Activated B cell treated with CpG ODN at 0.5 μM for 24 hours (primary cell): Measurements from ENCODE around the gene MTMR11. TPM values are rescaled to one million over a fixed set of nuclear protein-coding genes. Genes with fewer than 3 reads are reported as not detected.
"Not testable (repeated sequence)": the region's sequence is repeated elsewhere in the genome, so short reads cannot be mapped to it uniquely, and the experiment has no call there.

Source experiments
- ATAC-seq: fragments of 200-7000 bp; cut with Tn5 transposase; one replicate; pipeline ENCODE4 v1.10.0; 2021; ENCODE audit warnings: low read depth, mild to moderate bottlenecking, moderate library complexity
- CTCF ChIA-PET: fragments of 350-600 bp; sonication (Branson Sonifier 250); formaldehyde crosslinking; loops from one replicate; lab custom pipeline; 2021; ENCODE audit warnings: antibody characterized with exemption; lab: Charles Lee
- POLR2A ChIA-PET: fragments of 350-600 bp; sonication (Branson Sonifier 250); formaldehyde crosslinking; loops from one replicate; lab custom pipeline; 2021; ENCODE audit warnings: antibody characterized with exemption; lab: Charles Lee
- DNase-seq: peaks from one replicate; pipeline ENCODE4 v3.0.0; 2022
- H3K27ac Mint-ChIP-seq: one replicate; pipeline ENCODE4 v1.8.0; 2020; ENCODE audit warnings: mixed read lengths
- H3K27me3 Mint-ChIP-seq: one replicate; pipeline ENCODE4 v1.8.0; 2021; ENCODE audit warnings: mixed read lengths
- H3K36me3 Mint-ChIP-seq: one replicate; pipeline ENCODE4 v1.8.0; 2021; ENCODE audit warnings: low read depth, mixed read lengths
- H3K4me1 Mint-ChIP-seq: one replicate; pipeline ENCODE4 v1.8.0; 2021; ENCODE audit warnings: mixed read lengths
- H3K4me3 Mint-ChIP-seq: one replicate; pipeline ENCODE4 v1.8.0; 2020; ENCODE audit warnings: mild to moderate bottlenecking, mixed read lengths
- H3K9me3 Mint-ChIP-seq: one replicate; pipeline ENCODE4 v1.8.0; 2020; ENCODE audit warnings: mixed read lengths
- intact Hi-C: fragments of 100-400 bp; cut with micrococcal nuclease; formaldehyde crosslinking; loops from one replicate; pipeline ENCODE4 v1.15.1; 2024
- total RNA-seq: library from RNA; stranded (reverse); gene quantifications from 2 replicates; pipeline ENCODE4 v1.2.3, GENCODE V29; 2022
- TF ChIP-seq, protein P1 (sequence below): fragments of 200-600 bp; IDR thresholded peaks from one replicate; pipeline ENCODE4 v1.8.0; 2022; ENCODE audit warnings: antibody characterized with exemption, mild to moderate bottlenecking

The MTMR11 gene
- total RNA-seq, 1 donor from 2014 or later, result not detected

DNA sequence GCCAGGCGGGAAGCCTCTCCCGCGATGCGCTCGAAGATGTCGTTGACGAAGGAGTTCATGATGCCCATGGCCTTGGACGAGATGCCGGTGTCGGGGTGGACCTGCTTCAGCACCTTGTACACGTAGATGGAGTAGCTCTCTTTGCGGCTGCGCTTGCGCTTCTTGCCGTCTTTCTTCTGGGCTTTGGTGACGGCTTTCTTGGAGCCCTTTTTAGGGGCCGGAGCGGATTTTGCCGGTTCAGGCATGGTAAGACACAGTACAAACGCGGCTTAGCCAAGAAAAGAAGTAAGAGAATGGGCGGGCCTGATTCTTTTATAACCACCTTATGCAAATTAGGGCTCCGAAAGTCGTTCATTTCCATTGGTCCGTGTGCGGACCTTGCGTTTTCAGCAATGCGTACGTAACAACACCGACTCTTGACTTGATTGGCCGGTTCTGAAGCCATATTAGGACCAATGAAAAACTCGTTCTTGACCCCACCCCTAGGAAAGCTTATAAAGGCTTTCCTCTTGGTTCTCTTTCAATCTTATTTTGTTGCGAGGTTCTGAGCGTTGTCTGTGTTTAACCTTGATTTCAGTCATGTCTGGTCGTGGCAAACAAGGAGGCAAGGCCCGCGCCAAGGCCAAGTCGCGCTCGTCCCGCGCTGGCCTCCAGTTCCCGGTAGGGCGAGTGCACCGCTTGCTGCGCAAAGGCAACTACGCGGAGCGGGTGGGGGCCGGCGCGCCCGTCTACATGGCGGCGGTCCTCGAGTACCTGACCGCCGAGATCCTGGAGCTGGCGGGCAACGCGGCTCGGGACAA is 50.1 kb downstream of the MTMR11 start:
- Mint-ChIP-seq H3K36me3 (peaks cover 2% of the 10 kb centered on the region), H3K27me3 (no peaks in the 10 kb centered on the region), H3K4me3 (no peak overlapping the region), H3K4me1 (peaks cover 2% of the 10 kb centered on the region), H3K9me3 (no peaks in the 10 kb centered on the region), H3K27ac (no peak overlapping the region)
- TF ChIP-seq, protein P1, sequence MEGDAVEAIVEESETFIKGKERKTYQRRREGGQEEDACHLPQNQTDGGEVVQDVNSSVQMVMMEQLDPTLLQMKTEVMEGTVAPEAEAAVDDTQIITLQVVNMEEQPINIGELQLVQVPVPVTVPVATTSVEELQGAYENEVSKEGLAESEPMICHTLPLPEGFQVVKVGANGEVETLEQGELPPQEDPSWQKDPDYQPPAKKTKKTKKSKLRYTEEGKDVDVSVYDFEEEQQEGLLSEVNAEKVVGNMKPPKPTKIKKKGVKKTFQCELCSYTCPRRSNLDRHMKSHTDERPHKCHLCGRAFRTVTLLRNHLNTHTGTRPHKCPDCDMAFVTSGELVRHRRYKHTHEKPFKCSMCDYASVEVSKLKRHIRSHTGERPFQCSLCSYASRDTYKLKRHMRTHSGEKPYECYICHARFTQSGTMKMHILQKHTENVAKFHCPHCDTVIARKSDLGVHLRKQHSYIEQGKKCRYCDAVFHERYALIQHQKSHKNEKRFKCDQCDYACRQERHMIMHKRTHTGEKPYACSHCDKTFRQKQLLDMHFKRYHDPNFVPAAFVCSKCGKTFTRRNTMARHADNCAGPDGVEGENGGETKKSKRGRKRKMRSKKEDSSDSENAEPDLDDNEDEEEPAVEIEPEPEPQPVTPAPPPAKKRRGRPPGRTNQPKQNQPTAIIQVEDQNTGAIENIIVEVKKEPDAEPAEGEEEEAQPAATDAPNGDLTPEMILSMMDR, result no peak
- DNase-seq, result peak; percentile 74
- POLR2A ChIA-PET, result interaction anchor here (0.6 to 7.3 kb wide), 42 partner anchors 9 to 1573 kb away, joined by 3 to 311 read pairs (median 8); partner anchors contain the start of genes ANP32E, BOLA1, CIART and ENSA
- intact Hi-C loops, result loop anchor here (1.0 kb wide), 1 partner anchor 181 kb away; the partner anchor contains the start of gene VPS45
- peak; percentile 69 for ATAC-seq
- CTCF ChIA-PET, result interaction anchor here (2.1 kb wide), 1 partner anchor 301 kb away, joined by 10 read pairs; no protein-coding TSS in a partner anchor

DNA sequence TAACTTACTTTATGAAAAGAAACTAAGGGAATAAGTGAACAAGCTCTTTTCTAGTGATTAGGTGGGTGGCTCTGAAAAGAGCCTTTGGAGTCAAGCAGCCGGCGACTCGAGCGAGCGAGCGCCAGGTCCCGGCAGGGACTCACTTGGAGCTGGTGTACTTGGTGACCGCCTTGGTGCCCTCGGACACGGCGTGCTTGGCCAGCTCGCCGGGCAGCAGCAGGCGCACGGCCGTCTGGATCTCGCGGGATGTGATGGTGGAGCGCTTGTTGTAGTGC is 50.6 kb downstream of the MTMR11 start:
- not testable (repeated sequence) for H3K9me3 Mint-ChIP-seq, H3K36me3 Mint-ChIP-seq, H3K27me3 Mint-ChIP-seq, H3K27ac Mint-ChIP-seq, H3K4me1 Mint-ChIP-seq, DNase-seq, ATAC-seq, H3K4me3 Mint-ChIP-seq
- CTCF ChIA-PET, result interaction anchor here (2.1 kb wide), 1 partner anchor 301 kb away, joined by 10 read pairs; no protein-coding TSS in a partner anchor
- POLR2A ChIA-PET, result interaction anchor here (0.5 to 7.3 kb wide), 31 partner anchors 9 to 1573 kb away, joined by 3 to 311 read pairs (median 12); partner anchors contain the start of genes ANP32E, BOLA1, CIART and OTUD7B
- intact Hi-C loops, result loop anchor here (1.0 kb wide), 1 partner anchor 181 kb away; the partner anchor contains the start of gene VPS45

DNA sequence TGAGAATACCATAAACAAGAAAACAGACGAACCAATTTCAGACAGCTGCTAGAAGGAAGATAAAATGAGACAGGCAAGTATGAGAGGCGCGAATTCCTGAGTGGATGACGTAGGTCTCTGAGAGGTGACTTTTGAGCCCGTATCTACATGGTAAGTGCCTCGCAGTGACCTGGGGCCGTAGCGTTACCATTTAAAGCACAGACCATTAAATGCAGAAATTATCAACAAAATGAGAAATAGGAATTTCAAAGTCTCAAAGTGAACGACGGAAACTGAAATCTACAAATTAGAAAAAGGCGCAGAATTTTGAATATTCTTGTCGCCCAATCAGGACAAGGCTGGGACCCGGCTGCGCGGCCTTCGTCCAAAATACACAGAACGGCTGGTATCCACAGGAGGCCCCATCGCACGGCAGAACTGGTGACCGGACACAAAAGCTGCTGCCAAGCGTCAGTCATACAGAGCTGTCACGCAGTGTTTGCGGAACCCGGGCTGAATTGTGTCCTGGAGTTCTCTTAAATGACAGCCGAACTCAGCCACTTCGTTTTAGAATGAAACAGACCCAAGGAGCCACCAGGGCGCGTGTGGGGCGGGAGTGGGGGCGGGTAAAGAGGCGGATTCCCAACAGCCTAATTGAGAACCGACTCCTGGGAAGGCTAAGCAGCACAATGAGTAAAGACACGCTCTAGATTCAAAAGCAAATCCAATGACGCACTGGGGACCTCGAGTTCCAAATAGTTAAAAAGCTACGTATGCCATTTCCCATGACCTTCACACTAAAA is 51.1 kb downstream of the MTMR11 start:
- Mint-ChIP-seq H3K27me3 (no peaks in the 10 kb centered on the region), H3K4me1 (peaks cover 2% of the 10 kb centered on the region), H3K9me3 (no peaks in the 10 kb centered on the region), H3K27ac (no peak overlapping the region), H3K4me3 (no peak overlapping the region), H3K36me3 (peaks cover 2% of the 10 kb centered on the region)
- TF ChIP-seq, protein P1, result no peak
- POLR2A ChIA-PET, result interaction anchor here (0.5 to 7.3 kb wide), 26 partner anchors 8 to 1574 kb away, joined by 3 to 311 read pairs (median 14); partner anchors contain the start of genes ANP32E, BOLA1, CIART and OTUD7B
- ATAC-seq (peak; percentile 2), DNase-seq (peak; percentile 47)
- intact Hi-C loops, result loop anchor here (1.0 kb wide), 1 partner anchor 182 kb away; the partner anchor contains the start of gene VPS45
- CTCF ChIA-PET, result no interaction called here

DNA sequence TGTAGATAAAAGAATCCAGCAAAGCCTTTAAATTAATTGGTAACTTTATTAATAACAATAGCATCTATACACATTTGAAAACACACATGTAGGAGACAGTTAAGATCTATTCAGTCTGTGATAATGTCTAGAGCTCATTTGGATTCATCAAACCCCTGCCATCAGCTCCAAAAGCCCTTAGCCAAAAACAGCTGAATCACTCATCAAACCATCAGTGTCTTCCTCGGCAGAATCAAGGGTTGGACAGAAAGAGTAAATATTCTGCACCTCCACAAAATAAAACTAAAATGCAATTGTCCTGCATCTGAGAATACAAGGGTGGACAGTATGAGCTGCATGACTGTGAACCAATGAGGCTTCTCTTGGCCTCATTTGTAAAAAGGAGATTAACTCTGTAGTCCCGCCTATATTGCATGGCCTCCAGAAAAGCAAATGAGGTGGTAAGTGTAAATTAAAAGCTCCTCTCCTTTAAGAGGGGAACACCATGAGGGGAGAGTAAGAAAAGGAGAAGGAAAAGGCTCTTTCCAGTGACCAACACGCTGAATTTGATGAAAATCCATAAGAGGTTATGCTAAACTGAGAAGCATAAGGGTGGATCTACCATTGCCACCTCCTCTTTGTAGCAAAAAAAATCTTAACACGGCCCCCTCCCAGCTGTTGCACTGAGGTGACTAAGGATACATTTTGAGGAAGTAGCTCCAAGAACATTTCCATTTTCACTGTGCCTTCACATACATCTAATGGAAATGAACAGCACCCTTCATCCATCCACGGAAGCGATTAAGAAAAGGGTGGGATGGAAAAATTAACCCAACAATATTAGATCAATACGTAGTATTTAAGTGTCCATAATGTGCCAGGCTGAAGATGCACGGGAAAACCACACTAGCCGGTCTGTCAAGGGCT is 52.0 kb downstream of the MTMR11 start:
- no peak for ATAC-seq

More for the DNA sequence above, 52.0 kb downstream of the MTMR11 start:
- Mint-ChIP-seq H3K27me3 (no peaks in the 10 kb centered on the region), H3K4me3 (no peak overlapping the region), H3K27ac (no peak overlapping the region), H3K9me3 (no peaks in the 10 kb centered on the region), H3K36me3 (peaks cover 2% of the 10 kb centered on the region), H3K4me1 (peaks cover 2% of the 10 kb centered on the region)
- no peak for DNase-seq
- POLR2A ChIA-PET, result interaction anchor here (0.5 to 7.3 kb wide), 11 partner anchors 8 to 1391 kb away, joined by 3 to 311 read pairs (median 65); partner anchors contain the start of genes BOLA1 and SF3B4
- TF ChIP-seq, protein P1, result no peak
- intact Hi-C loops, result no loop called here
- CTCF ChIA-PET, result no interaction called here
